NCI-H510A (cell line): ENCODE measurements around the gene VAV2.
A peak's percentile ranks its signal among the peaks of the same experiment; 100 is the strongest.

ENCODE experiments used
- DNase-seq: peaks from one replicate; lab custom pipeline; 2025; lab: John Stamatoyannopoulos, UW

Gene VAV2, protein sequence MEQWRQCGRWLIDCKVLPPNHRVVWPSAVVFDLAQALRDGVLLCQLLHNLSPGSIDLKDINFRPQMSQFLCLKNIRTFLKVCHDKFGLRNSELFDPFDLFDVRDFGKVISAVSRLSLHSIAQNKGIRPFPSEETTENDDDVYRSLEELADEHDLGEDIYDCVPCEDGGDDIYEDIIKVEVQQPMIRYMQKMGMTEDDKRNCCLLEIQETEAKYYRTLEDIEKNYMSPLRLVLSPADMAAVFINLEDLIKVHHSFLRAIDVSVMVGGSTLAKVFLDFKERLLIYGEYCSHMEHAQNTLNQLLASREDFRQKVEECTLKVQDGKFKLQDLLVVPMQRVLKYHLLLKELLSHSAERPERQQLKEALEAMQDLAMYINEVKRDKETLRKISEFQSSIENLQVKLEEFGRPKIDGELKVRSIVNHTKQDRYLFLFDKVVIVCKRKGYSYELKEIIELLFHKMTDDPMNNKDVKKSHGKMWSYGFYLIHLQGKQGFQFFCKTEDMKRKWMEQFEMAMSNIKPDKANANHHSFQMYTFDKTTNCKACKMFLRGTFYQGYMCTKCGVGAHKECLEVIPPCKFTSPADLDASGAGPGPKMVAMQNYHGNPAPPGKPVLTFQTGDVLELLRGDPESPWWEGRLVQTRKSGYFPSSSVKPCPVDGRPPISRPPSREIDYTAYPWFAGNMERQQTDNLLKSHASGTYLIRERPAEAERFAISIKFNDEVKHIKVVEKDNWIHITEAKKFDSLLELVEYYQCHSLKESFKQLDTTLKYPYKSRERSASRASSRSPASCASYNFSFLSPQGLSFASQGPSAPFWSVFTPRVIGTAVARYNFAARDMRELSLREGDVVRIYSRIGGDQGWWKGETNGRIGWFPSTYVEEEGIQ

DNA sequence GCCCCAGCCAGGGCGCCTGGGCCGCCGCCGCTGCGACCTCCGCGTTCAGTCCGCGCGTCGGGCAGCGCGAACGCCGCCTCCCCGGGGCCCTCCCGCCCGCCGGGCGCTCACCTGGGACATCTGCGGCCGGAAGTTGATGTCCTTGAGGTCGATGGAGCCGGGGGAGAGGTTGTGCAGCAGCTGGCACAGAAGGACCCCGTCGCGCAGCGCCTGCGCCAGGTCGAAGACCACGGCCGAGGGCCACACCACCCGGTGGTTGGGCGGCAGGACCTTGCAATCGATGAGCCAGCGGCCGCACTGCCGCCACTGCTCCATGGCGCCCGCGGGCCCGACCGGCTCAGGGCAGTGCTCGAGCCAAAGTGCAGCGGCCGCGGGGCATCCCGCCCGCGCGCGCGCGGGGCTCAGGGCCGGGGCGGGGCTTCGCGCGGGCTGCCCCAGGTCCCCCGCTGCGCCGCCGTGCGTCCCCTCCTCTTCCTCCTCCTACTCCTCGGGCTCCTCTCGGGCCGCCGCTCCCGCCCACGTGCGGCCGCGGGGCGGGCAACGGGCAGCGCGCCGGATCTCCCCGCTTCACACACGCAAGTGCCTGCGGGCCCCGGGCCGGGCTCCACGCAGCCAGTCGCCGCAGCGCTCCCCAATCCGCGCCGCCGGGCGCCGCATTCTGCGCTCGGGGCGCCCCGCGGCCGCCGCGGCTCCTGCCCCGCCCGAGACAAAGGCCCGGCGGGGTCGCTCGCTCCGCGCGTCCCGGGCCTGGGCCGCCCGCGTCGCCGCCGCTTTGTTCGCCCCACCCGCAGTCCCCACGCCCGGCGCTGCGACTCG, at the start of gene VAV2:
Gene VAV2 (minus strand): TSS at position 361 of the 816 bp plus-strand sequence. CDS start 46 bp downstream, at position 315.
- peak; percentile 56 for DNase-seq

- no peak for DNase-seq
Measured at GRCh38 chr9:134041649-134041962, 49.5 kb upstream of the VAV2 start.

DNA sequence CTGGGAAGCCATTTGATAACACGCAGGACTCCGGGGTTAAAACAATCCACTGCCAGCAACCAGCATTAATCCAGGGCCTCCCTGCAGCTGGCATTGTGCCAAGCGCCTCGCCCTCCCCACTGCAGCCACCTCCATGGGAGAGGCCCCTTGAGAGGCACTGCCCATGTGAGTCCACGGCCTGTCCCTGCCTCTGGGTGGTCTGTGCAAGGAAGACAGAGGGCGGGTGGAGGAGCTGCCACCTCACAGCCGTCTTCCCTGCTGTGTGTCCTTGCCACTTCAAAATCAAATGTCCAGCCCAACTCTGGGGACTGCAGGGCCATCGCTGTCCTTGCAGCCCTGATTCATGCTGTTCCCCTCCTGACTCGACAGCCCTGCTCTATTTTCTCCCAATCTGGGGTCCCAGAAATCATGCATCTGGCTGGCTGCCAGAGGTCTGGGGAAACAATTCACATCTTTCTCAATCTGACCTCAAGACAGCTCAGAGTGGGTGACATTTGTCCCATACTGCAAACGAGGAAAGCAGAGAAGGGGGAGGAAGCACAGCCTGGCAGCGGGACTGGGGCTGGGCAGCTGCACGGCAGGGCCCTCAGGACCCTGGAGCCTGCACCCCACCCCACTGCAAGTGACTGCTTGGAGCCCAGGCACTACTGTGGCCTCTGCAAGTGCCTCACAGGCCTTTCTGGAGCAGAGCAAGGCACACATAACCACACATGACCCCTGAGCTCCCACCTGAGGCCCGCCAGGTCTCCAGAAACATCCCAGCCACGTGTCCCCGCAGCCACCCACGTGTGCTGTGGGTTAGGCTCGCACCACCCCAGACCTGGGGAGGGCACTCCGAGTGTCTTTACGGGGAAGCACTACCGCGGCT, 48.9 kb upstream of the VAV2 start:
- DNase-seq, result no peak

- DNase-seq, result no peak
Measured at GRCh38 chr9:134040176-134040565, 48.0 kb upstream of the VAV2 start.

DNA sequence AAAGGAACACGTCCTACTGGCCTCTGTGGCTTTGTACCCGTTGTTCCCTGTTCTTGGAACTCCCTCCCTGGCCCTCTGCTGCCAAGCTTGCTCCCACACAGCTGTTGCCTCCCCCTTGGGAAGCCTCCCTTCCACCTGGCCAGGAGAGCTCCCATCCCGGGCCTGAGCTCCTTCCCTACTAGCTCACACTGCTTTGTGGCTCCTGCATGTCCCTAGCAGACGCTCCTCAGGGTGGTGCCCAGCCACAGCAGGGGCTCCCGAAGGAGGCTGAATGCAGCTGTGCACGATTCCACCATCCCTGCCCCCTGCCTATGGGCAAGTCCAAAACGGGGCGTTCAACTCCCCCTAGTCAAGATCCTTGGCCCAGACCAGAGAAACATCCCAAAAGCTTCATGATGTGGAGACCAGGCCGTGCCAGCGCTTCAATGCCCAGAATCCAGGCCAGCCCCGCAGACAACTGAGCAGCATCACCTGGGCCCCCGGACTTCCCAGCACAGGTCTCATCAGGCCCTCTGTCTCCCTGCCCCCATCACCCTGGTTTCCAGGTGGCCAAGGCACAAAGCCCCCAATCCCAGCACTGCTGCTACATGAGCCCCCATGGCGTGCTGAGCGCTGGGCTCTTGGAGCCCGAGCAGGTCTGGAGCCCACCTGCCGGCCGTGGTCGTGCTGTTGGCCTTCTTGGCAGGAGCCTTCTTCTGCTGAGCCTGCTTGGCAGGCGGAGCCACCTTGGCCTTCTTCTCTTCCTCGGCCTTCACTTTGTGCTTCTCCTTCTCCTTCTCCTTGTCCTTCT, 47.5 kb upstream of the VAV2 start:
- DNase-seq, result no peak

GRCh38 chr9:134037641-134038040, 45.5 kb upstream of the VAV2 start:
- DNase-seq, result no peak

DNA sequence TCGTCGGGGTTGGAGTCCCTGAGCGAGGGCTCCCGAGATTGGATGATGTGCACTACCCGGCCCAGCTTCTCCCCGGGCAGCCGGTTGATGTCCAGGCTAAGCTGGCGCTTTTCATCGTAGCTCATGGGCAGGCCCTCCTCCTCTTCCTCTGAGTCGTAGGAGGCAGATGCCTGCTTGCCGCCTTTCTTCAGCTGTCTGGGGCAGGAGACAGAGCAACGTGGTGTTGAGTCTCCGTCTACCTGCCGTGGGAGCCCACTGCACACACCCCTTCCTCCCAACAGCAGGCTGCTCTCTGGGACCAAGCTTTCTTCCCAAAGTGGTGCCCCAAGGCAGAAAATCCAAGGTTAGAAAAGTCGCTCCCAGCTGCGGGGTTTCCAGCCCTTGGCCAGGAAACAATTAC, 44.0 kb upstream of the VAV2 start:
- DNase-seq, result no peak

GRCh38 chr9:134035041-134036039, 43.2 kb upstream of the VAV2 start:
- DNase-seq, result no peak

DNA sequence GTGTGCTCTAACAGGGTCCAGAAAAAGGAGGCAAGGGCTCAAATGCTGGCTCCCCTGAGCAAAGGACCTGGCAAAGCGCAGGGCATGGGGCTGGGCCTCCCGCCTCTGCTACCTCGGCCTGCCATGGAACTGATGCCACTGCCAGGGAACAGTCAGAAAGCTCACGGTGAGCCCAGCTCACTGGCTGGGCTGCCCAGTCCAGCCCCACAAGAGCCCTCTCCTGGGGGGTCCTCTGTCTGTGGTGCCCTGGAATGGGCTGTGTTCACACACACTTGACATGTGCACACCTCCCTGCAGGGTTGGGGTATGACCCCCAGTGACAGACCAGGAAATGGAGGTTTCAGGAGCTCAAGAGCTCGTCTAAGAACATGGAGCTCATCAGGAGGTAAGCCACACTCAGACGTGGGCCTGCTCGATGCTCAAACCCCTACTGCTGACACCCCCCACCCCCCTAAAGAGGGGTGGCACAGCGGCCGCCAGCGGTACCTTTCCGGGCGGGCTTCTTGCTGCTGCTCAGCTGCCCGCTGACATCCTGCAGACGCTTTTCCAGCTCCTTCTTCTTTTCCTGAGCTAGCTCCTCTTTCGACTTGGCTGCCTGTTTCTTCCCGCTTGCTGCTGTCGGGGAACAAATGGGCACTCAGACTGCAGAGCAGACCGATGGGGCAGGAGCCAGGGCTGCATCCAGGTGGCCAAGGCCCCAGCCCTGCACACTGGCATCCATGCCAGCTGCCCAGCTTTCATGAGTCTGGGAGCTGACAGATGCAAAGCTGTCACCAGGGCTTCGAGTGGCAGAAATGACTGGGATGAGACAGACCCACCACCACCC, 42.3 kb upstream of the VAV2 start:
- DNase-seq, result no peak

GRCh38 chr9:134033516-134034214, 41.5 kb upstream of the VAV2 start:
- no peak for DNase-seq

DNA sequence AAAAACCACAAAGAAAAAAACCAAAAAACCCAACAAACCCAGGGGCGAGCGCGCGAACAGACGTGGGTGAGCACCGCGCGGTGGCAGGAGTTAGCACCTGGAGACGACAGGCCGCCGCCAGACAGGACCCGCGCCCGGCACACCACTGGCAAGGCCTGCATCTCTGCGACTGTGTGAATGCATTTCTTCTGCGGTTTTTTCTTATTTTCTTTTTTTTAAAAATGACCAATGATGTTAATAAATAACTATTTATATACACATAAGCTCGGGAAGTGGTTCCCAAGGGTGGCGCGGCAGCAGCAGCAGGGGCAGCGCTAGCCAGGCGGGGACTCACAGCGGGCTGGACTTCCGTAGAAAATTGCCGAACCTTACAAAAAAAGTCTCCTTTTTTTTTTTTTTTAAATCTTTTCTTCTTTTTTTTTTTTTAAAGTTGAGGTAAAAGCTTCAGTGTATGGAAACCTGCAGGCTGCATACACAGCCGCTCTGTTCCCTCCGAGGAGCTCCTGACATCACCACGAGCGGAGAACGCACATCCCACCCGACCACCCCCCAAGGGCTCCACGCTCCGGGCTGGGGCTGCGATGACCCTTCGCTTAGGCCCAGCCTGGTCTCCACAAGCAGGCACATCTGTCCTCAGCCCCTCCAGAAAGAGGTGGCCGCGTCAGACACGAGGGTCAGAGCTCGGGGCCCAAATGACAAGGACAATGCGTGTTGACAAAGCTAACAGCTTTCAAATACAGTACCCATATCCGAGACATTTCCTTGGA, 40.5 kb upstream of the VAV2 start:
- DNase-seq, result no peak

- DNase-seq, result no peak
Measured at GRCh38 chr9:134031783-134032182, 39.7 kb upstream of the VAV2 start.

GRCh38 chr9:134030821-134031470, 38.8 kb upstream of the VAV2 start:
- DNase-seq, result no peak

- no peak for DNase-seq
Measured at GRCh38 chr9:134029248-134030226, 37.4 kb upstream of the VAV2 start.

DNA sequence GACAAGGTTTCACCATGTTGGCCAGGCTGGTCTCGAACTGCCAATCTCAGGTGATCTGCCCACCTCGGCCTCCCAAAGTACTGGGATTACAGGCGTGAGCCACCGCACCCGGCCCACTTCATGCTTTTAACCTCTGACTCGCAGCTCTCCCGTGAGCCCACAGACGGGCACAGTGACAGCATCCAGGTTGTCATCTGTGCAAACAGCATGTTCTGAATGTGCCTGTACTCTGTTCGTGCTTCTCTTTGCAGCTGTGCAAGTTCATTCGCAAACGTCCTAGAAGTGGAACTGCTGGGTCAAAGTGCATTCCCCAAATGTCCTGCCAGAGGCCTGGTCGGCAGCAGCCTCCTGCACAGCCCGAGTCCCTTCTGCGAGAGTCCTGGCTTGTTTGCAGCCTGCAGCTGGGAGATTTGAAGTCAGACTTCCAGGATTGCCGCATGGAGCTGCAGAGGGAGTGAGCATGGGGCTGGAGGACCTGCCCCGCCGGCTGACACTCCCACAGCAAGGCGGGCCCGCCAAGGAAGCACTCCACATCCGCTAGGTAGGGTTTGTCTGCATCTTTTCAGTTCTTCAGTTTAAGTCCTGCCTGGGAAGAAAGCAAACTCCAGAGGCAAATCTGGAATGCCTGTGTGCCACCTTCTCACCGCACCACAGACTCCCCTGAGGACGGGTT, 36.6 kb upstream of the VAV2 start:
- DNase-seq, result no peak
